GM19452 (cell line): ENCODE measurements around the gene GBX1.

ENCODE experiments used
- ATAC-seq: cut with Tn5 transposase; IDR thresholded peaks from one replicate; pipeline ENCODE4 v1.9.1; 2021; ENCODE audit not compliant: unreplicated experiment

GBX1 gene

GRCh38 chr7:151174246-151175046 is 7.0 kb upstream of the GBX1 start:
- ATAC-seq = no peak

GRCh38 chr7:151173386-151174245 is 6.1 kb upstream of the GBX1 start:
- ATAC-seq = no peak

- ATAC-seq = peak; percentile 61
Observed at GRCh38 chr7:151172273-151173141, 5.0 kb upstream of the GBX1 start.

GRCh38 chr7:151168787-151169162 is 1.3 kb upstream of the GBX1 start:
- no peak for ATAC-seq

GRCh38 chr7:151168003-151168786 is 701 bp upstream of the GBX1 start:
- no peak for ATAC-seq

- no peak for ATAC-seq
Observed at GRCh38 chr7:151166629-151167196, 781 bp downstream of the GBX1 start.

GRCh38 chr7:151161757-151162156 is 5.7 kb downstream of the GBX1 start:
- no peak for ATAC-seq

- ATAC-seq = no peak
Observed at GRCh38 chr7:151157645-151158329, 9.7 kb downstream of the GBX1 start.

GRCh38 chr7:151152643-151153513 is 14.6 kb downstream of the GBX1 start:
- ATAC-seq = no peak

- no peak for ATAC-seq
Observed at GRCh38 chr7:151150388-151150787, 17.1 kb downstream of the GBX1 start.

GRCh38 chr7:151148319-151149259 is 18.9 kb downstream of the GBX1 start:
- no peak for ATAC-seq

GRCh38 chr7:151146761-151147160 is 20.7 kb downstream of the GBX1 start:
- ATAC-seq = no peak

- ATAC-seq = no peak
Observed at GRCh38 chr7:151144387-151144786, 23.1 kb downstream of the GBX1 start.

- ATAC-seq = no peak
Observed at GRCh38 chr7:151143261-151144015, 24.1 kb downstream of the GBX1 start.

- no peak for ATAC-seq
Observed at GRCh38 chr7:151142686-151143040, 24.8 kb downstream of the GBX1 start.

- no peak for ATAC-seq
Observed at GRCh38 chr7:151141855-151142685, 25.4 kb downstream of the GBX1 start.
